ENCODE data around the gene CLASP1. TPM values are rescaled to one million over a fixed set of nuclear protein-coding genes. Genes with fewer than 3 reads are reported as not detected.

Gene CLASP1
- total and polyA plus RNA-seq, 2 of the 8 experiments (the other 6 are each of a cell fraction or from before 2014, with no cell fraction given): 7.3 to 53.9 TPM

- DNase-seq (ENCODE audit: low read depth in 1 of 2, low spot score in 2 of 2) (no peak), FAIRE-seq (no peak)
- no peak overlapping the region for H4K8ac ChIP-seq (ENCODE audit: extremely low read depth, insufficient read depth, low read length)
- no peak overlapping the region for H3K14ac ChIP-seq (ENCODE audit: insufficient read length)
- 0 out of 2 replicates have a peak overlapping the region, but pooled peaks have one; percentile 66 for H2BK5ac ChIP-seq (ENCODE audit: low read depth, low read length)
- H3K9ac ChIP-seq (replicated peaks in 1 of 4; ENCODE audit: extremely low read depth in 1 of 4, low read depth in 3 of 4, low read length in 3 of 4): no peak overlapping the region
- H3K9me3 ChIP-seq (ENCODE audit: insufficient read depth in 2 of 2, low read depth in 1 of 2, low read length in 1 of 2): no peaks in the 10 kb centered on the region
- H3K56ac ChIP-seq (replicated peaks; ENCODE audit: insufficient read length, low read depth, low read length): no peak overlapping the region
- H4K20me1 ChIP-seq (replicated peaks in 1 of 2; ENCODE audit: control insufficient read depth in 1 of 2, insufficient read depth in 2 of 2, low read length in 2 of 2): peaks cover 0 to 3% of the 10 kb centered on the region in 2 experiments
- ChIA-PET CTCF (ENCODE audit: partially characterized antibody) (interaction anchor here (0.6 to 9.3 kb wide), 9 partner anchors 10 to 237 kb away, joined by 3 to 109 read pairs (median 3); no protein-coding TSS in a partner anchor), POLR2A (ENCODE audit: partially characterized antibody) (interaction anchor here (1.4 kb wide), 1 partner anchor 259 kb away, joined by 3 read pairs; no protein-coding TSS in a partner anchor)
- no peak overlapping the region for H2BK15ac ChIP-seq (ENCODE audit: low read length)
- 94% methylated on average over 12 of the region's 12 CpGs; no CpG with 5 or more reads in 1 of the 2 experiments for WGBS, 2 experiments (ENCODE audit: extremely low coverage in 1 of 2, insufficient coverage in 1 of 2, insufficient read length in 1 of 2, insufficient replicate concordance in 2 of 2, low coverage in 1 of 2, low lambda C conversion rate in 2 of 2, missing lambda C conversion rate in 1 of 2)
- no peak overlapping the region for H3K27ac ChIP-seq (ENCODE audit: low read depth, low read length)
- H4K5ac ChIP-seq (ENCODE audit: insufficient read length, low read depth, low read length): no peak overlapping the region
- H3K36me3 ChIP-seq (ENCODE audit: control insufficient read depth in 2 of 4, insufficient read depth in 4 of 4, low read length in 3 of 4): no peaks in the 10 kb centered on the region
- H2BK120ac ChIP-seq (replicated peaks; ENCODE audit: low read depth, low read length): no peak overlapping the region
- no peak overlapping the region for H3K18ac ChIP-seq (ENCODE audit: extremely low read depth, low read length)
- no peak overlapping the region for H3K23ac ChIP-seq (ENCODE audit: insufficient read length)
- H3K4me2 ChIP-seq (ENCODE audit: insufficient read depth in 1 of 2, low read depth in 2 of 2, low read length in 2 of 2): no peak overlapping the region
- H3K27me3 ChIP-seq (replicated peaks in 1 of 4; ENCODE audit: control insufficient read depth in 3 of 4, extremely low read depth in 1 of 4, insufficient read depth in 3 of 4, low read length in 3 of 4): no peaks in the 10 kb centered on the region
- TF ChIP-seq PHF8 (conservative IDR thresholded peaks at IDR 0.05; ENCODE audit: low read depth, low read length) (no peak), EGR1 (IDR thresholded peaks at IDR 0.05; ENCODE audit: borderline replicate concordance, low read depth, low read length) (no peak), CTBP2 (IDR thresholded peaks at IDR 0.05; ENCODE audit: borderline replicate concordance, insufficient read depth, insufficient read length, low read length) (no peak), MAX (IDR thresholded peaks at IDR 0.05) (no peak), CBX5 (IDR thresholded peaks at IDR 0.05; ENCODE audit: low read depth, low read length) (no peak), USF2 (IDR thresholded peaks at IDR 0.05; ENCODE audit: low read length) (no peak)
- no peak overlapping the region for H3K4ac ChIP-seq (replicated peaks; ENCODE audit: insufficient read length, low read depth, low read length)
- H3K79me2 ChIP-seq (ENCODE audit: control insufficient read depth in 1 of 2, insufficient read depth in 2 of 2, low read length in 2 of 2): no peaks in the 10 kb centered on the region
- H2AFZ ChIP-seq (ENCODE audit: low read length): no peak overlapping the region
- no peaks in the 10 kb centered on the region for H3K23me2 ChIP-seq (ENCODE audit: low read depth, low read length)
- H4K91ac ChIP-seq (replicated peaks; ENCODE audit: insufficient read length, low read length): no peak overlapping the region
- H3K4me1 ChIP-seq (replicated peaks in 1 of 4; ENCODE audit: control insufficient read depth in 3 of 4, insufficient read depth in 4 of 4, low read length in 3 of 4): peaks cover 0 to 11% (median 8%) of the 10 kb centered on the region in 4 experiments; a peak in 5 of 7 replicates
- H3K79me1 ChIP-seq (ENCODE audit: low read depth, low read length): no peaks in the 10 kb centered on the region
- no peak overlapping the region for H2AK5ac ChIP-seq (ENCODE audit: low read depth, low read length)
- no peak overlapping the region for H2BK20ac ChIP-seq (ENCODE audit: low read length)
- H2BK12ac ChIP-seq (ENCODE audit: low read depth, low read length): peak overlapping the region; percentile 75; the same call in 1 of the 2 replicates
- no peak overlapping the region for H3K4me3 ChIP-seq (ENCODE audit: extremely low read depth in 1 of 4, insufficient read depth in 2 of 4, low read depth in 3 of 4, low read length in 4 of 4)
Observed at GRCh38 chr2:121333834-121334558, 315.3 kb downstream of the CLASP1 start.

Measured in H1 (cell line).